GM23248 (cell line): ENCODE measurements around the gene PEAK3. TPM values are rescaled to one million over a fixed set of nuclear protein-coding genes. Genes with fewer than 3 reads are reported as not detected.
A peak's percentile ranks its signal among the peaks of the same experiment; 100 is the strongest.

Experiments used
- DNase-seq: peaks from one replicate; pipeline ENCODE4 v3.0.0-alpha.2; 2015
- H2AFZ ChIP-seq: fragments of 200-600 bp; sonication (generic); 2 replicates; pipeline ENCODE4 v1.6.1; 2016; ENCODE audit warnings: antibody characterized with exemption
- H3F3A ChIP-seq: fragments of 200-600 bp; sonication (generic); 2 replicates; pipeline ENCODE4 v1.6.1; 2016; ENCODE audit warnings: mild to moderate bottlenecking, antibody characterized with exemption, mixed run types; ENCODE audit not compliant: insufficient read depth
- H3K27ac ChIP-seq: fragments of 200-600 bp; sonication (generic); 2 replicates; pipeline ENCODE4 v1.5.1; 2016; ENCODE audit warnings: mild to moderate bottlenecking
- H3K27me3 ChIP-seq: fragments of 200-600 bp; sonication (generic); replicated peaks from 2 replicates; pipeline ENCODE4 v1.6.1; 2016; ENCODE audit warnings: mild to moderate bottlenecking; ENCODE audit not compliant: insufficient read depth
- H3K36me3 ChIP-seq: fragments of 200-600 bp; sonication (generic); 2 replicates; pipeline ENCODE4 v1.6.1; 2016; ENCODE audit warnings: low read depth, mild to moderate bottlenecking
- H3K4me1 ChIP-seq: fragments of 200-600 bp; sonication (generic); 2 replicates; pipeline ENCODE4 v1.6.1; 2016; ENCODE audit warnings: mild to moderate bottlenecking; ENCODE audit not compliant: insufficient read depth
- H3K4me2 ChIP-seq: fragments of 200-600 bp; sonication (generic); one replicate; pipeline ENCODE4 v1.6.1; 2016; ENCODE audit warnings: mild to moderate bottlenecking; ENCODE audit not compliant: unreplicated experiment
- H3K4me3 ChIP-seq: fragments of 200-600 bp; sonication (generic); 2 replicates; pipeline ENCODE4 v1.5.1; 2016; ENCODE audit warnings: mild to moderate bottlenecking
- H3K79me2 ChIP-seq: fragments of 200-600 bp; sonication (generic); 2 replicates; pipeline ENCODE4 v1.6.1; 2016; ENCODE audit warnings: mild to moderate bottlenecking; ENCODE audit not compliant: insufficient read depth
- H3K9ac ChIP-seq: fragments of 200-600 bp; sonication (generic); 2 replicates; pipeline ENCODE4 v1.6.1; 2016; ENCODE audit warnings: mild to moderate bottlenecking
- H3K9me2 ChIP-seq: fragments of 200-600 bp; sonication (generic); 2 replicates; pipeline ENCODE4 v1.6.1; 2016; ENCODE audit warnings: mixed run types, mild to moderate bottlenecking, moderate library complexity; ENCODE audit not compliant: insufficient read depth
- H3K9me3 ChIP-seq: fragments of 200-600 bp; sonication (generic); one replicate; pipeline ENCODE4 v1.6.1; 2017; ENCODE audit warnings: low read depth
- H4K20me1 ChIP-seq: fragments of 200-600 bp; sonication (generic); 2 replicates; pipeline ENCODE4 v1.6.0; 2016; ENCODE audit not compliant: insufficient read depth
- EZH2 ChIP-seq: fragments of 200-600 bp; sonication (generic); IDR thresholded peaks from 2 replicates; pipeline ENCODE4 v1.6.1; 2018; ENCODE audit warnings: antibody characterized with exemption, mild to moderate bottlenecking; ENCODE audit not compliant: insufficient read depth, poor library complexity, severe bottlenecking
- EZH2phosphoT487 ChIP-seq: fragments of 200-600 bp; sonication (generic); IDR thresholded peaks from 2 replicates; pipeline ENCODE4 v1.6.1; 2018; ENCODE audit warnings: antibody characterized with exemption, moderate library complexity, mild to moderate bottlenecking, low read depth; ENCODE audit not compliant: insufficient read depth
- WGBS, 2 experiments: methylation state at CpG; one replicate each; pipeline ENCODE4 v1.1.6; 2015 to 2017; ENCODE audit warnings: low lambda C conversion rate in 2 of 2, low coverage in 1 of 2; ENCODE audit errors: missing lambda C conversion rate in 2 of 2; 5-methylcytosine and 5-hydroxymethylcytosine counted together
- in situ Hi-C: fragments of 300-500 bp; cut with MboI; formaldehyde crosslinking; loops from 2 replicates; pipeline ENCODE4 v1.15.0; 2020
- polyA plus RNA-seq: library from polyadenylated mRNA; unstranded; fragments of >200 nt; fragmentation: Nextera tagmentation; extraction: Ambion mirVana; gene quantifications from 2 replicates; pipeline ENCODE4 v1.2.1, GENCODE V29; 2016
- total RNA-seq: library from RNA; depleted of rRNA; stranded (reverse); fragments of >200 nt; shearing (Covaris generic); gene quantifications from 2 replicates; pipeline ENCODE4 v1.2.3, GENCODE V29; 2014

PEAK3 gene
- total and polyA plus RNA-seq, 2 experiments from 2014 or later: not detected

- no peak for TF ChIP-seq EZH2phosphoT487
- no peak for TF ChIP-seq EZH2
- 0 out of 2 replicates have a peak, but pooled peaks cover under 1% of the 10 kb centered on the region for H3K79me2 ChIP-seq
- 0 out of 2 replicates have a peak, but pooled peaks cover 6% of the 10 kb centered on the region for H3K36me3 ChIP-seq
- no peaks in the 10 kb centered on the region for H3K4me1 ChIP-seq
- no peak overlapping the region for H2AFZ ChIP-seq
- H3F3A ChIP-seq: no peaks in the 10 kb centered on the region
- WGBS, 2 experiments: 5% methylated on average over 89 to 105 of the region's 125 CpGs
- no peaks in the 10 kb centered on the region for H3K9me2 ChIP-seq
- in situ Hi-C loops: no loop called here
- no peak overlapping the region for H3K9ac ChIP-seq
- no peak overlapping the region for H3K4me3 ChIP-seq
- no peaks in the 10 kb centered on the region for H3K9me3 ChIP-seq
- no peak overlapping the region for H3K4me2 ChIP-seq
- no peak overlapping the region for H3K27ac ChIP-seq
- no peaks in the 10 kb centered on the region for H4K20me1 ChIP-seq
- DNase-seq: peak; percentile 52
- H3K27me3 ChIP-seq: peaks cover 26% of the 10 kb centered on the region
Observed at GRCh38 chr19:2251106-2252054, 30.6 kb downstream of the PEAK3 start.

- H2AFZ ChIP-seq: no peak overlapping the region
- no peaks in the 10 kb centered on the region for H3K9me3 ChIP-seq
- no peak for DNase-seq
- WGBS, 2 experiments: 11 to 27% methylated on average over 3 to 39 of the region's 40 CpGs
- H3K36me3 ChIP-seq: peaks cover 9% of the 10 kb centered on the region; the same call in 1 of the 2 replicates
- H3K27ac ChIP-seq: no peak overlapping the region
- no peak overlapping the region for H3K9ac ChIP-seq
- peaks cover 7% of the 10 kb centered on the region; the same call in 1 of the 2 replicates for H3K79me2 ChIP-seq
- no peak for TF ChIP-seq EZH2phosphoT487
- H3F3A ChIP-seq: no peaks in the 10 kb centered on the region
- peaks cover 26% of the 10 kb centered on the region for H3K27me3 ChIP-seq
- H3K4me3 ChIP-seq: no peak overlapping the region
- no peaks in the 10 kb centered on the region for H4K20me1 ChIP-seq
- no peak overlapping the region for H3K4me2 ChIP-seq
- no peaks in the 10 kb centered on the region for H3K4me1 ChIP-seq
- in situ Hi-C loops: no loop called here
- H3K9me2 ChIP-seq: no peaks in the 10 kb centered on the region
Observed at GRCh38 chr19:2250766-2251105, 31.2 kb downstream of the PEAK3 start.

- H3K4me3 ChIP-seq: no peak overlapping the region
- H3F3A ChIP-seq: no peaks in the 10 kb centered on the region
- H2AFZ ChIP-seq: no peak overlapping the region
- no peak overlapping the region for H3K4me2 ChIP-seq
- no peak for DNase-seq
- no peak overlapping the region for H3K9ac ChIP-seq
- H4K20me1 ChIP-seq: no peaks in the 10 kb centered on the region
- H3K4me1 ChIP-seq: no peaks in the 10 kb centered on the region
- peaks cover 26% of the 10 kb centered on the region for H3K27me3 ChIP-seq
- no peaks in the 10 kb centered on the region for H3K9me2 ChIP-seq
- H3K36me3 ChIP-seq: peaks cover 15% of the 10 kb centered on the region; the same call in 1 of the 2 replicates
- TF ChIP-seq EZH2: no peak
- no peak for TF ChIP-seq EZH2phosphoT487
- no peak overlapping the region for H3K27ac ChIP-seq
- H3K9me3 ChIP-seq: no peaks in the 10 kb centered on the region
- WGBS, 2 experiments: 27 to 30% methylated on average over 31 to 43 of the region's 43 CpGs
- H3K79me2 ChIP-seq: peaks cover 13% of the 10 kb centered on the region
- in situ Hi-C loops: no loop called here
Observed at GRCh38 chr19:2249880-2250765, 31.9 kb downstream of the PEAK3 start.
